Cardiac fibroblast (primary cell): ENCODE data around the gene SDF2L1.

ENCODE experiments used
- DNase-seq, 2 donors: peaks; one replicate each; pipeline versions ENCODE4 v3.0.0 to v3.0.0-alpha.2; 2010; ENCODE audit warnings: low read depth in 2 of 2
- H3K4me3 ChIP-seq, 2 donors: replicated peaks in 1 of 2; 1 replicate in 1 of 2; 2 replicates in 1 of 2; pipeline ENCODE4 v1.5.1; 2011; ENCODE audit warnings: low read depth in 2 of 2, low read length in 2 of 2, mild to moderate bottlenecking in 2 of 2, moderate library complexity in 1 of 2
- TF ChIP-seq, protein P1 (sequence below): IDR thresholded peaks from one replicate; pipeline ENCODE4 v1.5.1; 2011; ENCODE audit warnings: low read depth, mild to moderate bottlenecking, low read length, inconsistent platforms

SDF2L1 gene

GRCh38 chr22:21626073-21626734, 15.9 kb upstream of the SDF2L1 start:
- no peak overlapping the region for H3K4me3 ChIP-seq
- TF ChIP-seq, protein P1, sequence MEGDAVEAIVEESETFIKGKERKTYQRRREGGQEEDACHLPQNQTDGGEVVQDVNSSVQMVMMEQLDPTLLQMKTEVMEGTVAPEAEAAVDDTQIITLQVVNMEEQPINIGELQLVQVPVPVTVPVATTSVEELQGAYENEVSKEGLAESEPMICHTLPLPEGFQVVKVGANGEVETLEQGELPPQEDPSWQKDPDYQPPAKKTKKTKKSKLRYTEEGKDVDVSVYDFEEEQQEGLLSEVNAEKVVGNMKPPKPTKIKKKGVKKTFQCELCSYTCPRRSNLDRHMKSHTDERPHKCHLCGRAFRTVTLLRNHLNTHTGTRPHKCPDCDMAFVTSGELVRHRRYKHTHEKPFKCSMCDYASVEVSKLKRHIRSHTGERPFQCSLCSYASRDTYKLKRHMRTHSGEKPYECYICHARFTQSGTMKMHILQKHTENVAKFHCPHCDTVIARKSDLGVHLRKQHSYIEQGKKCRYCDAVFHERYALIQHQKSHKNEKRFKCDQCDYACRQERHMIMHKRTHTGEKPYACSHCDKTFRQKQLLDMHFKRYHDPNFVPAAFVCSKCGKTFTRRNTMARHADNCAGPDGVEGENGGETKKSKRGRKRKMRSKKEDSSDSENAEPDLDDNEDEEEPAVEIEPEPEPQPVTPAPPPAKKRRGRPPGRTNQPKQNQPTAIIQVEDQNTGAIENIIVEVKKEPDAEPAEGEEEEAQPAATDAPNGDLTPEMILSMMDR, result no peak
- DNase-seq, result no peak

GRCh38 chr22:21626735-21627469, 15.2 kb upstream of the SDF2L1 start:
- H3K4me3 ChIP-seq, result no peak overlapping the region
- DNase-seq, result no peak
- TF ChIP-seq, protein P1, result no peak

GRCh38 chr22:21628386-21629254, 13.5 kb upstream of the SDF2L1 start:
- TF ChIP-seq, protein P1, result no peak
- peak overlapping the region; percentile 90 for H3K4me3 ChIP-seq
- no peak for DNase-seq

GRCh38 chr22:21629255-21630149, 12.6 kb upstream of the SDF2L1 start, which contains the start of gene YDJC:
Gene YDJC (minus strand): TSS chr22:21630022. CDS start chr22:21630014, 8 bp downstream.
- TF ChIP-seq, protein P1, result peak; percentile 44
- H3K4me3 ChIP-seq, result peak within 1 kb of the TSS; percentile 90
- DNase-seq, result peak; percentile 92 to 95

GRCh38 chr22:21631025-21631424, 11.1 kb upstream of the SDF2L1 start:
- DNase-seq, result no peak
- TF ChIP-seq, protein P1, result no peak
- H3K4me3 ChIP-seq, result no peak overlapping the region
